Upper lobe of left lung (tissue), 4 donors: Measurements from ENCODE around the gene AHSG.

Source experiments
- POLR2A ChIP-seq, 4 donors: fragments of 450-650 bp; IDR thresholded peaks; one replicate each; pipeline ENCODE4 v1.5.1; 2016 to 2017; ENCODE audit warnings: antibody characterized with exemption in 4 of 4, mild to moderate bottlenecking in 2 of 4
- TF ChIP-seq, protein P1 (sequence below), 6 experiments: fragments of 450-650 bp in 4 of 6; fragments of 200-600 bp in 2 of 6; sonication (generic) in 2 of 6; IDR thresholded peaks; one replicate each; pipeline ENCODE4 v1.5.1; 2016 to 2019; ENCODE audit warnings: antibody characterized with exemption in 6 of 6

DNA sequence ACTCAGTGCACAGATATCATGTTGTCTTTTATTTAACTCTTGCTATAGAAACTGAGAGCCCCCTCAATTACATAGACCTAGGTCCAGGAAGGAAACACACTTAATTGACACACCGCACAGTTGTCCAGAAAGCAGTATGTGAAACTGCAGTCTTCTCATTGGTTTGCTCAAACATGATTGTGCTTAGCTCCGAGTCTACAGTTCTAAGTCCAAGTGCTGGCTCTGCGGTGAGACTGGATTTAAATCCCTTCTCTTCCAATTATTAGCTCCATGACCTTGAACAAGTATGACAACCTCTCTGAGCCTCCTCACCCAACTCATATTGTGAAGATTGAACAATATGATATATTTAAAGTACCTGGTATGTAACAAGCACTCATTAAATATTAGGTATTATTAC, 19.0 kb upstream of the AHSG start:
- TF ChIP-seq, protein P1, sequence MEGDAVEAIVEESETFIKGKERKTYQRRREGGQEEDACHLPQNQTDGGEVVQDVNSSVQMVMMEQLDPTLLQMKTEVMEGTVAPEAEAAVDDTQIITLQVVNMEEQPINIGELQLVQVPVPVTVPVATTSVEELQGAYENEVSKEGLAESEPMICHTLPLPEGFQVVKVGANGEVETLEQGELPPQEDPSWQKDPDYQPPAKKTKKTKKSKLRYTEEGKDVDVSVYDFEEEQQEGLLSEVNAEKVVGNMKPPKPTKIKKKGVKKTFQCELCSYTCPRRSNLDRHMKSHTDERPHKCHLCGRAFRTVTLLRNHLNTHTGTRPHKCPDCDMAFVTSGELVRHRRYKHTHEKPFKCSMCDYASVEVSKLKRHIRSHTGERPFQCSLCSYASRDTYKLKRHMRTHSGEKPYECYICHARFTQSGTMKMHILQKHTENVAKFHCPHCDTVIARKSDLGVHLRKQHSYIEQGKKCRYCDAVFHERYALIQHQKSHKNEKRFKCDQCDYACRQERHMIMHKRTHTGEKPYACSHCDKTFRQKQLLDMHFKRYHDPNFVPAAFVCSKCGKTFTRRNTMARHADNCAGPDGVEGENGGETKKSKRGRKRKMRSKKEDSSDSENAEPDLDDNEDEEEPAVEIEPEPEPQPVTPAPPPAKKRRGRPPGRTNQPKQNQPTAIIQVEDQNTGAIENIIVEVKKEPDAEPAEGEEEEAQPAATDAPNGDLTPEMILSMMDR (IDR thresholded peaks at IDR 0.05): no peak
- TF ChIP-seq POLR2A (IDR thresholded peaks at IDR 0.05): no peak
